Measurements from ENCODE around the gene PAM.

The PAM gene

DNA sequence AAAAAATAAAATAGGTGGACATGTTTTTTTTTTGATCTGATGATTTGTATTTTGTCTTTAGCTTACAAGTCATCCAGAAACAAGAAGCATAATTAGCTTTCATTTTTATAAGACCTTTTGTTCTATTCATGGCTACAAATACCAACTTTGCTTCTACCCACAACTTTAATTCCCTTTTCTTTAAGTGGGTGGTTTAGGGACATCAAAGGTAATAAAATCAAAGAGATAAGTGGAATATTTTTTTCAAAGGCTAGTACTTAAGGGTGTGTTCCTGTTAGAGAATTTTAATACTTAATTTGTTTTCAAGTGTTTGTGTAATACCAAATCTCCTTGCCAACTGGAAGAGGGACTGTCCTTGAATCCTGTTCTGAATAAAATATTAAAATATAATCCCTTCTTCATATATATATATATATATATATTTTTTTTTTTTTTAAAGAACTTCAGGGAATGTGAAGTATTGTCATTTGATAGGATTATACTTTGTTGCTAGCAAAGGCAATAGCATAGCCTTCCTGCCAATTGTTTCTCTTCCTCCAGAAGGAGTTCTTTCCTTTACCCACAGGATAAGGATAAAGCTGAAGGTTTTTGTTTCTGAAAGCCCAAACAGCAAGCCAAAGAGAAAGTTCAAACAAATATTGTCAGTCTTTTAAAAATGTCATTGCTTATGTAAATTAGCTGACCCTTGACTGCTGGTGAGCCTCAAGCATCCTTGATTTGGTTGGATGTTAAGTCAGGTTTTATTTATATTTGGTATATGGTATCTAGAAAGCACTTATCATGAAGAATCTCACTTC lies 108.9 kb downstream of the PAM start:
- no peak for FAIRE-seq

DNA sequence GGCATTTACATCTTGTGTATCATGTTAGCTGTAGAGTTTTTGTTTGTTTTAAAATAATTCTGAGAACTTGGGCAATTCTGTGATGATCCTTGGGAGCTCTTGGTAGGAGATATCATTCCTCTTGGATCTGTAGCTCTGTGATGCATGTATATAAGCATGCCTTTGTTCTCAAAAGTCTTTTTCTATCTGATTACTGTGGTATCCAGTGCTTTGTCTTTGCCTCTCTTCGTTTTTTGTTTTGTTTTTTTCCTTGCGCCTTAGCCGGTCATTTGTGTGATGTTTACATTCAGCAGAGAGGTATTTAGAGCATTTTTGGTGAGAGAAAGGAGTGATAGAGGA lies 110.0 kb downstream of the PAM start:
- no peak for FAIRE-seq

GRCh38 chr5:102865510-102866236 lies 110.6 kb downstream of the PAM start:
- no peak for FAIRE-seq

DNA sequence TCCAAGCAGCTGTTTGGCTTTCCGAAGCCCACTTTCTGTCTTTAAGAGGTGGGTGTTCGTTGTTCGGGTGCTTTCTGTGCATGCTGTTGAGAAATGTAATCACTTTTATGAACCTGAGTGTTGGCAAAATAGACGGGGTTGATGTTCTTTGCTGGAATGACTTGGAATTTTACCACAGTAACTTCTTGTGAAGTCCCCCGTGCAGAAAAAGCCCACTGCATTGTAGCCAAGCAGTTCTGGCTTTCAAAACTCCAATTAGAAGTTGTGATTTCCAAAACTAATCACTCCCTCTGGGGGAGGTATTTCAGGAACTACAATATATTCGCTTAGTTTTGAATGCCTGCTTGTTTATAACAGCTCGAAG lies 111.1 kb downstream of the PAM start:
- FAIRE-seq, result no peak

- no peak for FAIRE-seq
Measured at GRCh38 chr5:102867992-102868662, 113.0 kb downstream of the PAM start.

- FAIRE-seq, result no peak
Measured at GRCh38 chr5:102869230-102869629, 114.1 kb downstream of the PAM start.

GRCh38 chr5:102873379-102873932 lies 118.4 kb downstream of the PAM start:
- FAIRE-seq, result no peak

DNA sequence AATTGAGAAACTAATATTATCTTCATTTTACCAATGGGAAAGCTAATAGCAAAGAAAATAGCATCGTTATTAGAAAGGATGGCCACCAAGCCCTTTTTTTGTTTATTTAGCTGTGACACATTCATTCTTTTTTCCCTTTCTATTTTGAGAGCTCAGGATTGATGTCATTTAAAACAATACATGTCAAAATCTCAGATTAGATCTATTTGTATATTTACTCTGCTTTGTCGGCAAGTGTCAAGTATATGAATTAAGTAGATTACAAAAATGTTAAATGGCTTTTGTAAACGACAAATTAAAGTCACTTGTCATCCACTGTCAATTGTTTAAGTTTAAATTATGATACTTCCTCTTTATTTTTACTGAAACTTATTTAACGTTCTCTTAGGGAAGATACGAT lies 118.9 kb downstream of the PAM start:
- FAIRE-seq, result no peak

DNA sequence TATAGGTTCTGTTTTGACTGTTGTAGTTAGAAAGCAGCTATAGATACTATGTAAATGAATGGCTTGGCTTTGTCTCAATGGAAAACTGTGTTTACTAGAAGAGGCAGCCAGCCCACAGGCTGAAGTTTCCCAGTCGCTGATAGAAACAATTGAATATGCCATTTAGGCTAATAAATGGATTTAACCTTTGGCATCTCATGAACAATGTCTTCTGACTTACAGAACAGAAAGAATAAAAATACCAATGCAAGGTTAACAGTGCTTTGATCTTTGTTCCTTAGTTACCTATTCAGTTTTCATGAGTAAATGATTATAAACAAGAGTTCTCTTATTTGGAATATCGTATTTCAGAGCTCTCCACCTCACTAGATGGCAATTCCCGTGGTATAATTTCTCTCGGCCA lies 120.6 kb downstream of the PAM start:
- no peak for FAIRE-seq

DNA sequence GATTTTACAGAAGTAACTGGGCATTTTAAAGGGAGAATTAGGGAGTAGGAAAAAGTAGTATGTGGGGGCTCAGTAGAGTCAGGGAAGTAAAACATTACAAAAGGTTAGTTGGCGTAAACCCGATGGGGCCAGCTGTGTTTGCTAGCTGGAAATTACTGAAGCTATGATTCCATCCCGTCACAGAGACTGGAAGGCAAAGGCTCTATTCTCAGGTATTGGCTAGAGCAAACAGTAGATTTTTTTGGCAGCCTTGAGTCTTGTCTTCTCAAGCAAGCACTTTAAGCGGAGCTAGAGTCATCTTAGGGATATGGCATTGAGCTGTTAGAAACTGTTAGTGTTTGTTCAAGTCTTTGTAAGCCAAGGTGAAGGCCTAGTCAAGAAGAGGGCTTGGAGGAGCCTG lies 121.5 kb downstream of the PAM start:
- FAIRE-seq, result no peak

GRCh38 chr5:102879741-102880140 lies 124.6 kb downstream of the PAM start:
- no peak for FAIRE-seq

DNA sequence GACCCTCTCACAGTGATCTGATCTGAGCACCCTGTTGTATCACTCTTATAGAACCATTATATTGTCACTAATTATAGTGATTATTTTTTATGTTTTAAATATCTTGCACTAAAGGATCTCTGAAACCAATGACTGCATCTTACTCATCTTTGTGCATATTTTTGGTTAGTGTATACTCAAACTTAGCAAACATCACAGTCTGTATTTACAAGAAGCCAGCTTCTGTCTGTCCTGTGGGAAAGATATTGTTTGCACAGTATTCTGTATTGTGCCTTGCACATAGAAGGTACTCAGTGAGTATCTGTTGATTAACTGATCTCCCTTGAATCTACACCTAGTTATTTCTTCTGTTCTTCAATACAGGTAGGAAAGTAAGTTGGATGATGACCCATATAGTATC lies 131.5 kb downstream of the PAM start:
- FAIRE-seq, result no peak

DNA sequence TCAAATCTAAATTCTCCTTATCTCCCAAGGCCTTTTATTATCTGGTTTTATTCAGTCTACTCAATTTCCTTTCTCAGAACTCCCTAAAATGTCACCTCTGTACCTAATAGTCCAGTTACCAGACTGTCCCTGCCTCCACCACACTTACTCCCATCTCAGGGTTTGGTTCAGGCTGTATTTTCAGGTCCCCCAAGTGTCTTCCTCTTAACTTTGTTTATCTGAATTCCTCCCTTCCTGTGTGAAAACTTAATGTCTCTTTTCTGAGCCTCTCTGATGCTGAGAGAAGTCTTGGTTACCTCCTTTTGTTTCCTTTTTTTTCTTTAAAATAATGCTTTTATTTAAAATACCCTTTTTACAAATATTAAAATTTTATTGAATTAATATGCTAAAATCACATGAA lies 133.4 kb downstream of the PAM start:
- no peak for FAIRE-seq

DNA sequence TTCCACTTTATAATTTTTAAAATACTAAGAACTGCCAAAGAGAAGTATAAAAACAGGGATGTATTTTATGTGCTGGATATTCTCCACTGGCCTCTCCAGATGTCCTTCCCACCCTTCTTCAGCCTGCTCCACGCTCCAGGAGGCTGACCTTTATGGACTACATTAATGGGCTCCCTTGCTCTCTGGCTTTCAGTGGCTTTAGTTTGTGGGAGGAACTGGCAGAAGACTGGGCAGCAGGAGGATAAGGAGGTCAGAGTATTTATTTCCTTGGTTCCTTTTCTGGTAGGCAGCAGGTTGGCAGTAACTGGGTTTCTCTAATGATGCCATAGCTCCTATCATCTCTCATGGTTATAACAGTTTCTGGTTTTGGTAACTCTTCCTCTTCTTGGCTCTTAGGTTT lies 133.9 kb downstream of the PAM start:
- FAIRE-seq, result no peak

DNA sequence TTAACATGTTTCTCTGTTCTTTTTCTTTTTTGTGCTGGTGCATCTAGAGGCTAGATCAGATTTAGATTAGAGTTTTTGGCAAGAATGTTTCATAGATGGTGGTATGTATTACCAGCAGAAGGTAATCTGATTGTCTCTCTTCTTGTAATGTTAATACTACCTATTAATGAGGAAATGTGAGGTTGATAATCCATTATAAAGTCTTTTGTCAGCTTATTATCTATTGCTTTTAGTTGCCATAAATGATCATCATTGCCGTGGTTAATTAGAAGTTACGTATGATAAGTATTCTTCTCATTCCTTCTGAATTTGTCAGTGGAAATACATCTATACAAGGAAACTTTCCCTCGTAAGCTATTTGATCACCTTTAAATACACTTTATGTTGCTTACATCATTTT lies 135.0 kb downstream of the PAM start:
- FAIRE-seq, result no peak

GRCh38 chr5:102891175-102891574 lies 136.1 kb downstream of the PAM start:
- FAIRE-seq, result no peak

DNA sequence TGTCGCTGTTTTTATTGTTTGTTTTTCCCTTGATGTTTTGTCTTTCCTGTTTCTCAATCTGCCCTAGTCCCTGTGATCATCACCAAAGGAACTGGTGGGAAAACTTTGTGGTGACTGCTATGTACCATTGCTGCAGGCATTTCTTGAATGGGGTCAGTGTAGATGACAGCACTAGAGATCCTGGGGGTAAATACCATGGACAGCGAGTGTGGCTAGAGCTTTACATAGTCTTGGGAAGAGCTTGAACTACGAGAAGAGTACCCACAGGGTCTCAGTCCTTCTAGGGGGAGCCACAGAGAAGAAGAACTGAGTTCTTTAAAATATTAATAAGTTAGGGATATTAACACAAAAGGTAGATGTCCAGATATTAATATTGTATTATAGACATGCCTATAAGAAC lies 138.8 kb downstream of the PAM start:
- FAIRE-seq, result no peak

DNA sequence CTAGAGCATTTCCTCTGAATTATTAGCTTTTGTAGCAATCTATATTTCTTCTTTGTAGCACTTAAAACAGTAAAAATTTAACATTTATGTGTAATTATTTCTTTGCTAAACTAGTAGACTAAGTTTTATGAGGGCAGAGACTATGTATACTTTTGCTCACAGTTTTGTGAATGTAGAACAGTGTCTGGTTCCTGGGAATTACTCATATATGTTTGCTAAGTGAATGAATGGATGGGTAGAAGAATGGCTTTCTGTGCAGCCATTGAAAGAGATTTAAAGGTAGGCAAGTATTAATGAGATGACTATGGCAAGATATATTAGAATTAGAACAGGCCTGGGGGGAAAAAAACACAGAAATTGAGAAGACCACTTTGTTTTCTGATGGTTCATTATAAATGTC lies 140.1 kb downstream of the PAM start:
- no peak for FAIRE-seq

GRCh38 chr5:102895976-102896375 lies 140.9 kb downstream of the PAM start:
- no peak for FAIRE-seq

DNA sequence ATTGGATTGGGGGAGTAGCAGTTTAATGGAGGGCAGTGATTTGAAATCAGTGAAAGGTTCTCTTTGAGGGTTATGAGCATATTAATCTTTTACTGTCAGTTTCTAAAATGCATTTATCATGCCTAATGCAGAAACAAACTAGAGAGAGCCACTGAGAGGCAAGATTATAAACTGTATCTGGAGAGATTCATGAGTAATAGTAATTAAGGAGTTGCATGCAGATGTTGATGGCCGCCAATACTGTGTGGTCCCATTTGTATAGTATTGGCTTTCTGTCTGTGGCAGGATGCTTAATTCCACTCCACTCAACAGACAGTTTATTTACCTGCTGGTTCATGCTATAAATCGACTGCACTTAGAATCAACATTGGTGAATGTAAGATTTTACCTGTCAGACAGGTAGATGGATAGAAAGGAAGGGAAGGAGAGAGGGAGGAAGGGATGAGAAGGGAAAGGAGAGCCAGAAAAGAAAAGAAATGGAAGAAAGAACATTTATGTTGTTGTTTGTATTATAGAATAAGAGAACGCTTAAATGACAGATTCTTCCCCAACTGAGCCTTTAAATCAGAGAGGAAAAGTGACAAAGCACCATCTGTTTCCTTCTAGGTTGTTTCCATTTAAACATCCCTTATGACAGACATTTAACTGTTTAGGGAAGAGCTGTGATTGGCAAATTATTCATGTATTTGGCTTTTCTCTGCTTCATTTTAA lies 146.5 kb downstream of the PAM start:
- no peak for FAIRE-seq

DNA sequence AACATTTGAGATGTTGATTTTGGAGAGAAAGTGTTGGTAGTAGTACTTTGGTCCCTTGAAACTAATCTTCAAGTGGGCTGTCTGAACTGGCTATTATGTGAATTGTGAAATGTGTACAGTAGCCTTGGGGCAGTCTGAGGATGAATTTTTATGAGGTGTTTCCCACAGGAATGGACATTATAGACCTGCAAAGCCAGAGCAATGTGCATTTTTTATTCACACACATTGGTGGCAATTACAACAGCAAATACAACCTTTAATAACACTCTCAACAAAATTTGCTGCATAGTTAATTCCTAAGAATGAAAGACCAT lies 147.0 kb downstream of the PAM start:
- no peak for FAIRE-seq

DNA sequence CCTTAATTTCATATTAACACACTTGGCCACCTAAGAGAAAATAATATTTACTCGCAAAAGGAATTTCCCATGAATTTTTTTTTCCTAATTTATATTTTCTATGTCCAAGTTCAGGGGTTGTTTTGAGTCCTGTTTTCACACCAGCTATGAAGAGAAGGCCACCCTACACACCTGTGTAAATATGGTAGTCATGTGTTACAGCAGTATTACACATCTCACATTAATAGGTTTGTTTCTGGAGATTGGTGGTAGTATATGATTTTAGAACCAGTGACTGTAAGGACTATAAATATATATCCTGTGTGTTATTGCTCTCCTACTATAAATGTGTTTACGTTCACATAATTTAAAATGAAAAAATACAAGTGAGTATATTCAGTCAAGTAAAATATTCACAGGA lies 147.5 kb downstream of the PAM start:
- no peak for FAIRE-seq

- no peak for FAIRE-seq
Measured at GRCh38 chr5:102903074-102903871, 148.2 kb downstream of the PAM start.

All from TTC549 (cell line).